H9 (cell line): Measurements from ENCODE around the gene SLC6A3. TPM values are rescaled to one million over a fixed set of nuclear protein-coding genes. Genes with fewer than 3 reads are reported as not detected.

Source experiments
- DNase-seq: peaks from one replicate; pipeline ENCODE4 v3.0.0-alpha.2; 2017
- H2AFZ ChIP-seq: one replicate; pipeline ENCODE4 v1.6.1; 2013; ENCODE audit warnings: mild to moderate bottlenecking, low read length, control low read depth, moderate library complexity
- H2AK5ac ChIP-seq: 2 replicates; pipeline ENCODE4 v1.6.1; 2013; ENCODE audit warnings: low read length, control low read depth, mixed read lengths; ENCODE audit not compliant: insufficient read length
- H2BK120ac ChIP-seq: one replicate; pipeline ENCODE4 v1.6.1; 2013; ENCODE audit warnings: low read depth, mild to moderate bottlenecking, low read length, control low read depth, inconsistent platforms; ENCODE audit not compliant: poor library complexity, severe bottlenecking
- H2BK12ac ChIP-seq: 2 replicates; pipeline ENCODE4 v1.6.1; 2013; ENCODE audit warnings: low read length, control low read depth, mixed read lengths, low read depth; ENCODE audit not compliant: insufficient read length
- H2BK15ac ChIP-seq: 2 replicates; pipeline ENCODE4 v1.6.1; 2013; ENCODE audit warnings: low read depth, low read length, control low read depth
- H2BK20ac ChIP-seq: one replicate; pipeline ENCODE4 v1.6.1; 2013; ENCODE audit warnings: low read depth, mild to moderate bottlenecking, low read length, control low read depth, inconsistent platforms; ENCODE audit not compliant: poor library complexity, severe bottlenecking
- H2BK5ac ChIP-seq: 2 replicates; pipeline ENCODE4 v1.6.1; 2013; ENCODE audit warnings: low read length, control low read depth, mixed read lengths; ENCODE audit not compliant: insufficient read length
- H3K14ac ChIP-seq: 2 replicates; pipeline ENCODE4 v1.6.1; 2013; ENCODE audit warnings: low read length, control low read depth; ENCODE audit not compliant: insufficient read depth
- H3K18ac ChIP-seq: 2 replicates; pipeline ENCODE4 v1.6.1; 2013; ENCODE audit warnings: low read depth, mild to moderate bottlenecking, mixed read lengths, low read length, control low read depth; ENCODE audit not compliant: insufficient read length
- H3K23ac ChIP-seq: 2 replicates; pipeline ENCODE4 v1.6.1; 2013; ENCODE audit warnings: low read length, control low read depth, mixed read lengths, low read depth; ENCODE audit not compliant: insufficient read length
- H3K23me2 ChIP-seq: 2 replicates; pipeline ENCODE4 v1.6.1; 2013; ENCODE audit warnings: low read depth, mild to moderate bottlenecking, mixed read lengths, low read length, control low read depth; ENCODE audit not compliant: insufficient read length, poor library complexity, severe bottlenecking
- H3K27ac ChIP-seq: 2 replicates; pipeline ENCODE4 v1.5.1; 2013; ENCODE audit warnings: low read length, control low read depth, mixed read lengths, low read depth; ENCODE audit not compliant: insufficient read length
- H3K27me3 ChIP-seq: 2 replicates; pipeline ENCODE4 v1.6.1; 2013; ENCODE audit warnings: low read length, control low read depth, inconsistent platforms; ENCODE audit not compliant: insufficient read depth
- H3K4ac ChIP-seq: 2 replicates; pipeline ENCODE4 v1.6.1; 2013; ENCODE audit warnings: low read depth, mild to moderate bottlenecking, control low read depth, inconsistent platforms, low read length, moderate library complexity
- H3K4me1 ChIP-seq: 2 replicates; pipeline ENCODE4 v1.6.1; 2013; ENCODE audit warnings: low read length, control low read depth, inconsistent platforms; ENCODE audit not compliant: insufficient read depth
- H3K4me2 ChIP-seq: 2 replicates; pipeline ENCODE4 v1.6.1; 2013; ENCODE audit warnings: low read length, control low read depth, mixed read lengths; ENCODE audit not compliant: insufficient read length, insufficient read depth
- H3K56ac ChIP-seq: 2 replicates; pipeline ENCODE4 v1.6.1; 2013; ENCODE audit warnings: low read depth, mild to moderate bottlenecking, mixed read lengths, low read length, control low read depth; ENCODE audit not compliant: insufficient read length
- H3K79me1 ChIP-seq: 2 replicates; pipeline ENCODE4 v1.6.1; 2013; ENCODE audit warnings: low read depth, mild to moderate bottlenecking, moderate library complexity, low read length, control low read depth, inconsistent platforms; ENCODE audit not compliant: insufficient read depth, poor library complexity, severe bottlenecking
- H3K79me2 ChIP-seq: 2 replicates; pipeline ENCODE4 v1.6.1; 2013; ENCODE audit warnings: low read length, control low read depth, inconsistent platforms; ENCODE audit not compliant: insufficient read depth
- H3K9ac ChIP-seq: 2 replicates; pipeline ENCODE4 v1.6.1; 2013; ENCODE audit warnings: low read length, control low read depth, mixed read lengths; ENCODE audit not compliant: insufficient read length; ENCODE audit errors: extremely low read depth
- H3K9me3 ChIP-seq: one replicate; pipeline ENCODE4 v1.6.1; 2013; ENCODE audit warnings: low read depth, low read length, inconsistent platforms; ENCODE audit not compliant: control insufficient read depth
- H3T11ph ChIP-seq: one replicate; pipeline ENCODE4 v1.6.1; 2013; ENCODE audit warnings: mild to moderate bottlenecking, low read length, control low read depth, inconsistent platforms
- H4K20me1 ChIP-seq: one replicate; pipeline ENCODE4 v1.6.1; 2013; ENCODE audit not compliant: control insufficient read depth, insufficient read length, insufficient read depth
- H4K5ac ChIP-seq: 2 replicates; pipeline ENCODE4 v1.6.1; 2013; ENCODE audit warnings: low read depth, mild to moderate bottlenecking, mixed read lengths, low read length, control low read depth; ENCODE audit not compliant: insufficient read length
- H4K8ac ChIP-seq: replicated peaks from 2 replicates; pipeline ENCODE4 v1.6.1; 2013; ENCODE audit warnings: low read length, control low read depth, mixed read lengths, low read depth; ENCODE audit not compliant: insufficient read length
- H4K91ac ChIP-seq: 2 replicates; pipeline ENCODE4 v1.6.1; 2013; ENCODE audit warnings: low read depth, mild to moderate bottlenecking, moderate library complexity, mixed read lengths, low read length, control low read depth; ENCODE audit not compliant: insufficient read length
- H3K27ac Mint-ChIP-seq, 3 experiments: 2 replicates in 2 of 3; 3 replicates in 1 of 3; pipeline ENCODE4 v1.8.0; 2020 to 2021; ENCODE audit warnings: mixed read lengths in 3 of 3, mild to moderate bottlenecking in 1 of 3, moderate library complexity in 1 of 3
- H3K27me3 Mint-ChIP-seq: 2 replicates; pipeline ENCODE4 v1.8.0; 2021; ENCODE audit warnings: low read depth, mild to moderate bottlenecking, moderate library complexity, mixed read lengths
- H3K36me3 Mint-ChIP-seq, 3 experiments: 2 replicates in 2 of 3; 3 replicates in 1 of 3; pipeline ENCODE4 v1.8.0; 2020 to 2021; ENCODE audit warnings: low read depth in 3 of 3, mixed read lengths in 3 of 3; ENCODE audit not compliant: insufficient read depth in 1 of 3
- H3K4me1 Mint-ChIP-seq, 2 experiments: 2 replicates each; pipeline ENCODE4 v1.8.0; 2020; ENCODE audit warnings: mixed read lengths in 2 of 2
- H3K4me3 Mint-ChIP-seq, 2 experiments: 2 replicates in 1 of 2; 3 replicates in 1 of 2; pipeline ENCODE4 v1.8.0; 2020 to 2021; ENCODE audit warnings: mild to moderate bottlenecking in 2 of 2, mixed read lengths in 2 of 2, moderate library complexity in 1 of 2
- H3K9me3 Mint-ChIP-seq, 2 experiments: 2 replicates in 1 of 2; 3 replicates in 1 of 2; pipeline ENCODE4 v1.8.0; 2020; ENCODE audit warnings: mild to moderate bottlenecking in 2 of 2, mixed read lengths in 2 of 2, moderate library complexity in 1 of 2
- WGBS: extraction: QIAGEN DNeasy Blood & Tissue Kit; methylation state at CpG from one replicate; pipeline ENCODE4 v1.1.7; 2013; ENCODE audit warnings: missing lambda C conversion rate, low lambda C conversion rate, mixed read lengths; ENCODE audit not compliant: insufficient read length; ENCODE audit errors: extremely low coverage; 5-methylcytosine and 5-hydroxymethylcytosine counted together
- total RNA-seq: library from RNA; stranded (reverse); gene quantifications from 2 replicates; pipeline ENCODE4 v1.2.1, GENCODE V29; 2021
- TF ChIP-seq, protein P1 (sequence below): fragments of 200-600 bp; sonication (generic); conservative IDR thresholded peaks from 3 replicates; pipeline ENCODE4 v1.8.0; 2021; ENCODE audit warnings: antibody characterized with exemption, mild to moderate bottlenecking

The SLC6A3 gene
- total RNA-seq, 1 experiment from 2014 or later, result 0.61 TPM

- Histone ChIP-seq H3K4me2 (no peak overlapping the region), H4K5ac (no peak overlapping the region), H3K27ac (no peak overlapping the region), H3K79me2 (no peaks in the 10 kb centered on the region), H2BK12ac (no peak overlapping the region), H3K23me2 (no peaks in the 10 kb centered on the region), H3K27me3 (no peaks in the 10 kb centered on the region), H2BK15ac (no peak overlapping the region), H3K14ac (no peak overlapping the region), H3K18ac (no peak overlapping the region), H2AK5ac (no peak overlapping the region), H2BK120ac (no peak overlapping the region), H3T11ph (no peak overlapping the region), H2AFZ (no peak overlapping the region), H3K4me1 (no peaks in the 10 kb centered on the region), H4K91ac (no peak overlapping the region), H4K20me1 (no peaks in the 10 kb centered on the region), H3K56ac (no peak overlapping the region), H3K79me1 (no peaks in the 10 kb centered on the region), H3K4ac (no peak overlapping the region), H3K9me3 (no peaks in the 10 kb centered on the region), H4K8ac (no peak overlapping the region), H3K23ac (no peak overlapping the region), H3K9ac (no peak overlapping the region), H2BK20ac (no peak overlapping the region), H2BK5ac (no peak overlapping the region)
- WGBS, result no CpG with 5 or more reads among the region's 12 CpGs
- no peaks in the 10 kb centered on the region for H3K9me3 Mint-ChIP-seq
- TF ChIP-seq, protein P1, sequence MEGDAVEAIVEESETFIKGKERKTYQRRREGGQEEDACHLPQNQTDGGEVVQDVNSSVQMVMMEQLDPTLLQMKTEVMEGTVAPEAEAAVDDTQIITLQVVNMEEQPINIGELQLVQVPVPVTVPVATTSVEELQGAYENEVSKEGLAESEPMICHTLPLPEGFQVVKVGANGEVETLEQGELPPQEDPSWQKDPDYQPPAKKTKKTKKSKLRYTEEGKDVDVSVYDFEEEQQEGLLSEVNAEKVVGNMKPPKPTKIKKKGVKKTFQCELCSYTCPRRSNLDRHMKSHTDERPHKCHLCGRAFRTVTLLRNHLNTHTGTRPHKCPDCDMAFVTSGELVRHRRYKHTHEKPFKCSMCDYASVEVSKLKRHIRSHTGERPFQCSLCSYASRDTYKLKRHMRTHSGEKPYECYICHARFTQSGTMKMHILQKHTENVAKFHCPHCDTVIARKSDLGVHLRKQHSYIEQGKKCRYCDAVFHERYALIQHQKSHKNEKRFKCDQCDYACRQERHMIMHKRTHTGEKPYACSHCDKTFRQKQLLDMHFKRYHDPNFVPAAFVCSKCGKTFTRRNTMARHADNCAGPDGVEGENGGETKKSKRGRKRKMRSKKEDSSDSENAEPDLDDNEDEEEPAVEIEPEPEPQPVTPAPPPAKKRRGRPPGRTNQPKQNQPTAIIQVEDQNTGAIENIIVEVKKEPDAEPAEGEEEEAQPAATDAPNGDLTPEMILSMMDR, result no peak
- DNase-seq, result no peak
- no peak overlapping the region for H3K27ac Mint-ChIP-seq
- H3K4me3 Mint-ChIP-seq, result no peak overlapping the region
- H3K36me3 Mint-ChIP-seq, result no peaks in the 10 kb centered on the region; a peak in 1 of 7 replicates
- H3K27me3 Mint-ChIP-seq, result peaks cover 5% of the 10 kb centered on the region
- H3K4me1 Mint-ChIP-seq, result peaks cover 0 to 18% of the 10 kb centered on the region in 2 experiments; a peak in 1 of 4 replicates
These were observed 41.2 kb downstream of the SLC6A3 start for GRCh38 chr5:1404062-1404461.
